Stimulated activated CD8-positive, alpha-beta memory T cell treated with anti-CD3 and anti-CD28 coated beads, Interleukin-4, amount 100 ng/mL, for 4 hours (primary cell): ENCODE data around the gene FIGNL2.

Experiments
- DNase-seq, 2 donors: peaks; one replicate each; pipeline ENCODE4 v3.0.0-alpha.2; 2020; ENCODE audit warnings: low read depth in 2 of 2, low spot score in 1 of 2

Gene FIGNL2

GRCh38 chr12:51862947-51863346 is 14.4 kb upstream of the FIGNL2 start:
- DNase-seq: no peak

DNA sequence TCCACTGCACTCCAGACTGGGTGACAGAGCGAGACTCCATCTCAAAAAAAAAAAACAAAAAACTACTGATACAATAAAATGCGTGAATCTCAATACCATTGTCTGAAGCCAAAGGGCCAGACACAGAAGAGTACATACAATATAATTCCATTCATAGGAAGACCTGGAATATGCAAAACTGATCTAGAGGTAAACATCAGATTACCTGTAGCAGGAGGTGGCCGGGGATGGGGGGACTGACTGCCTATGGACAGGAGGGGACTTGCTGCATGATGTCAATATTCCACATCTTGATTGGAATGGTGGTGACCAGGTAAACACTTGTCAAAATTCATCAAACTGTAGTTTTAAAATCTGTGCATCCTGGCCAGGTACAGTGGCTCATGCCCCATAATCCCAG is 12.5 kb upstream of the FIGNL2 start:
- no peak for DNase-seq

DNA sequence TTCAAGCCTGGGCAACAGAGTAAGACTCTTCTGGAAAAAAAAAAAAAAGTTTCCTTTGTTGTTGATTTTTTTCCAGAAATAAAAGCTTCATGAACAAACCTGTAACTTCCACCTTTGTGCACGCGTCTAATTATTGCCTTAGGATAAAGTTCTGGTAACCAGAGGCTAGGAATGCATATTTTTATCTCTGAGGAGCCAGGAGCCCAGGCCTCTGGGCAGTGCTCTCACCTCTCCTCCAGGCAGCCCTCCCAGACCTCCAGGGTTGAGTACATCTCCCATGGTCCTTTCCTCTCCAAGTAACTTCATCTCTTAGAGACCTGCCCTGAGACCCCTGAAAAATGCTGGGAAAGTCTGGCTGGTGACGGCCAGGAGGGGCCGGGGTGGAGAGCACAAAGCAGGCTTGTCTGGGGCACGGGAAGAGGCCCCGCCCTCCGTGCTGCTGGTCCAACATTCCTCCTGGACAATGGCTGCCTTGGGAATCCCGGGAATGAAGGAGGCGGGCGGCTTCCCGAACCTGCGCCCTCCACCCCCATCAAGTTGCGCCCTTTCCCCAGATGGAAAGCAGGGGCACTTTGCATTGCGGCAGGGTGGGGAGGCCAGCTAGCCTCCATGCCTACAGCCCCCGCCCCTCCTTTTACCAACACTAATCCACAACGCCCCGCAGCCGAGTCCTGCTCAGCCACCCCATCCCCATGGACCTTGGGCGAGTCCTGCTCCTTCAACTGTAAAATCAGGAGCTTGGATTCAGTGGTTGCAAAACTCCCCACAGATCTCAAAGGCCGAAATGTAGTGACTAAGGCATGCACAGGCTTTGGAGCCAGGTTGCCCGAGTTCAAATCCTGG is 7.3 kb upstream of the FIGNL2 start:
- no peak for DNase-seq

DNA sequence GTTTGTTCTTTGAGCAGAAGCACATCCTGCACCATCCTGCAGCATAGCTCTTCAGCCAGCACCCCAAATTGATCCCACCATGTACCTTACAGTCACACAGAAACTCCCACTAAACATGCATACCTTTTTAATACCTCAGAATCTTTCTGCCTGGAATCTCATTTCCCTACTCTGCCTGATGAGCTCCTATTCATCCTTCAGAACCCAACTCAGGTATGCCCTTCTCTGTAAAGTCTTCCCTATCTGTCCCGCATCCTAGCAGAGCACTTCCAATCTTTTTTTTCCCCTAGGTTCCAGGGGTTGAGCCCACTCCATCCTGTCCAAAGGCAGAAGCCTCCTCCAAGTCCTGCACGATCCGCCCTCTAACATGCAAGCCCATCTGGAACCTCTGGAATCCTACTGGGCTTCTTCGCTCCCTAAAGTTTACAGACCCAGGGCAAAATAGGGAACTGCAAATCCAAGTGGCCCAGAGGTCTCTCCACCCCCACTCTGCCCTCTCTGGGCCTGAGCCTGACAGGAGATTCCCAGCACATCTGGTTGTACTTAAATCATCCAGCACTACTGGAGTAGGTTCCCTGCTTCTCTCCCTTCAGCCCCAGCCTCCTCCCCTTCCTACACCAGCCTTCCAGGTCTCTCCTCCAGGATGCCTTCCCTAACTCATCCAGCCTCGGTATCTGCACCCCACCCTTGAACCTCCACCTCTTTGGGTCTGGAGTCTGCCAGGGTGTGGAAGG is 4.1 kb upstream of the FIGNL2 start:
- DNase-seq: no peak

GRCh38 chr12:51851413-51852124 is 3.1 kb upstream of the FIGNL2 start:
- DNase-seq: no peak

- no peak for DNase-seq
These were observed 2.4 kb upstream of the FIGNL2 start for GRCh38 chr12:51850965-51851299.

GRCh38 chr12:51850081-51850964 is 1.8 kb upstream of the FIGNL2 start:
- DNase-seq: no peak

DNA sequence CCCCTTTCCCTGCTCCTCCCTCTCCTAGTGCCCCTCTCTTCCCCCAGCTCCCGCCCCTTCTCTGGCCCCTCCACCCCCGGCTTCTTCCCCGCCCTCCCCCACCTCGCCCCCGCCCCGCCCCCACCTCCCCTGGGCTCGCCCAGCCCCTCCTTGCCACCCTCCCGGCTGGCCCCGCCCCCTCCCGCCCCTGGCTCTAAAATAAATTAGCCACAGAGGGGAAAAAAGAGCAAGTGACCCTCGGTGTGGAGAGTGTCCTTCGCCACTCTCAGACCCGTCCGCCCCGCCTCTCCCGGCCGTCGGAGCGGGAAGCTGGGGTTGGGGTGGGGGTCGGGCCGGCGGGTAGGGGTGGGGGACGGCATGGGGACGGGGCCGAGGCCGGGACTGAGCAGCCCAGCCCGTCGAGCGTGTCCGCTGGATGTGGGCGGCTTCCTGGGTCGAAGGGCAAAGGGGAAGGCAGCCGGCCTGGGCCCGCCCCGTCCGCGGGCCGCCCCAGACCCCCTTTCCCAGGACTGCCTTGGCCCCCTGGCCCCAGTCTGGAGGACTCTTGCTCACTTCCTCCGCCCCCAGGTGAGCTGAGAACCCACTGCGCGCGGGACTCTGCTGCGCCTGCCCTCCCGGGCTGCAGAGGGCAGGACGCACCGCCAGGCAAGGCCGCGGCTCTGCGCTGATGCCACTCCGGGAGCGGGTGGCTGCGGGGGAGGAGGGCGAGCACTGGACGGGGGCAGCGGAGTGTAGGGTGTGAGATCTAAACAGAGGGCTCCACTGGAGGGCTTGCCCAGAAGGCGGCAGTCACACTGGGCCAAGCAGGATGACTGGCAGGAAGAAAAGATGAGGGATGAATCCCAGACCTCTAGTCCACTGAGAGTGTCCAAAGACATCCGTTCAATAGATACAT is 570 bp upstream of the FIGNL2 start:
- no peak for DNase-seq

DNA sequence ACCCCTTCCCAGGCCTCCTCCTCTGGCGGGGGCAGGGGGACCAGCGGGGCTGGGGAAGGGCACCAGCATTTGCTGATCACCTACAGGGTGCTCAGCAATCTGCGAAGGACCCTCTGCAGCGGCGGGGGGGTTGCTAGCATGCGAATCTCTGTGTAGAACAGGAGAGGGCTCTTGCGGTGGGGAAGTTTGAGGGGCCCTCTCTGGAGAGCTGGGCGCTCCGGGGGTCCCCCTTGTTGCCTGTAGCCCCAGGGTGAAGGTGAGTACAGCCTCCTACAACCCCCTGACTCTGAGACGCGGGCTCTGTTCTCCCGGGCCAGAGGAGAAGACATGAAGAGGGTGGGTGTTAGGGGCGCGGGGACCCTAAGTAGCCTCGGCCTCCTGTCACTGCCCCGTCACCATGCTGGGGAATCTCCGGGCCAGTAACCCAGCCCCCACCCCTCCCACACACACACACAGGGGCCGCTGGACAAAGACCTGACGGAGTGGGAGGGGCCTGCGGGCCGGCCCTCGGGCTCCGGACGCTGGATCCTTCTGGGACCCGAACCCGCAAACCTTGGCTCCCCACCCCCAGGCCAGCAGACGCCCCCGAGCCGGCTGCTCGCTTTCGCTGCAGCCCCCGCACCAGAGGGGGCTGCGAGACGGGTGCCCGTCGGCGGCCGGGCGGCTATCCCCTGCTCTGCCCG is 734 bp downstream of the FIGNL2 start:
- no peak for DNase-seq

DNA sequence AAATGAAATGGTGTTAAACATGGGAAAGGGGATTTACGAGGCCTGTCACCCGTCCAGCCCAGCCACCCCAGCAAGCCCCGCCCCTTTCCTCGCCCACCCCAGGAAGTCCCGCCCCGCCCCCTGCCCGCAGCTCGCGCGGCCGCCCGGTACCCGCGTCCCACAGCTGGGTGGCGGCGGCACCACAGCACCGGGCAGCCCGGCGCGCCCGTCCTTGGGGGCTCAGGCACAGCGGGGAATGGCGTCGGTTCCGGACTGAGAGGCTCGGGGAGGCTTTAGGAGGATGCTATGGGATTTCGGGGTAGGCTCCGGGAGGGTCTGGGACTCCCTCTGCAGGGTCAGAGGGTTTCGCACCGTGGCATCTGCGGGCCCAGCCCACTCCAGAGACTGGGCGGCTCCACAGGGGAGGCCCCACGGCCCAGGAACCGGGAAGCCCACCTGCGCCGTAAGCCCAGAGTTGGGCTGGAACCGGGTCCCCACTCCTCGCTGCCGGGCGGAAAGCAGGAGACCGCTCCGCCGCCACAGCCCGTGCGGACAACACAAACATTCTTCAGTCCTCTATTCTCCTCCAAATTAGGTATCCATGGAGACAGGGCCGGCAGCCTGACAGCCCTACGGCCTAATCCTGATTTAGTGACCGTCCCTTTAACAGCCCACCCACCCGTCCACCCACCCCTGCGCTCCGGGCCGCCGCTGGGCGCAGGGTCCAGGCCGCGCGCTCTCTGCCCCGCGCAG is 1.4 kb downstream of the FIGNL2 start:
- DNase-seq: peak in 1 of 2 donors; percentile 17

DNA sequence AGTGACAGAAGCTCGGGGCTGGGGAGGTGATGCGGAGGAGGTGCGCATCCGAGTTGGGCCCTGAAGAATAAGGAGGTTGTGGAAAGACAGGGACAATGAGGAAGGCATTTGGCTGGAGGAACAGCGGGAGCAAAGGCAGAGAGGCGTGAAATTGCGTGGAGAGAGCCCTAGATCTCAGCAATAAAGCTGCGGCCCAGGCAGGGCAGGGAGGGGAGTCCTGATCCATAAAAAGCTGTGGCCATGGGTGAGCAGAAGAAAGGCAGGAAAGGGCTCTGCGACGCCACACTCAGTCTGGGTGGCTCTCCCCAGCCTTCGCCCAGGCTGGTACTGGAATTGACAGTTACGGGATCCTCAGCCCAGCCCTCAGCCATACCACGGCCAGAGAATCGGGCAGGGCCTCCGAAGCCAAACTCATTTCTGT is 2.2 kb downstream of the FIGNL2 start:
- DNase-seq: no peak

DNA sequence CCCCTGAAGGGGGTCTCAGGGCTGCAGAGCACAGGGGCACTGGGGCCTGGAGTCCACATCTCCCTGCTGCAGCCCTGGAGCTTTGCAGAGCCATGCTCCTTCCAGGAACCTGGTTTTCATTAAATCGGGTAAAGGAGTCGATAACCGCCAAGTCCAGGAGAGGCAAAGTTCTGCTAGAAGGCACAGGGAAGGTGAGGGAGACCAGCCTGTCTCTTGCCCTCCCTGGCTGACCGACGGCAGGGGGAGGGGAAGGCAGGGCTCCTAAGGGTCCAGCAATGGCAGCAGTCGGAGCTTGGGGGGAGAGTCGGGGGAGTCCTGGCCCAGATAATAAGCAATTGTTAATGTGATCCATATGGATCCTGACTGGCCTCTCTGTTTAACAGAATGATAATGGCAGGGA is 3.0 kb downstream of the FIGNL2 start:
- DNase-seq: no peak

- no peak for DNase-seq
These were observed 3.7 kb downstream of the FIGNL2 start for GRCh38 chr12:51844854-51845253.

- DNase-seq: no peak
These were observed 6.8 kb downstream of the FIGNL2 start for GRCh38 chr12:51841727-51842126.

DNA sequence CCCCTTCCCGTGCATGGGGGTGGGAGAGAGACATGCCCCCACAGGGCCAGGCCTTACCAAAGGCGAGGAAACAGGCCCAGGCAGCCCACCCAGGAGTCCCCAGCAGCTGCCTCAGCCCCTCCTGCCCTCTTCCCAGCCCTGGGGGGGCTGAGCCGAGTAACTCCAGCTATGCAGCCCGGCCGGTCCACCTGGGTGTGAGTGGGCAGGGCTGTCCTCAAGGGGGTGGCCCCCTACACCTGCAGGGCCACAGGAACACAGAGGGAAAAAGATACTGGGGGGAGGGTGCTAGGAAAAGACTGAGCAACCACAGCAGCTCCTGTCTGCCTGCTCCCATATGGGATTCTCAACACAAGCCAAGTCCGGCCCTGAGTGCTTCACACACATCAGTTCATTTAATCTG is 7.6 kb downstream of the FIGNL2 start:
- DNase-seq: no peak

- no peak for DNase-seq
These were observed 9.1 kb downstream of the FIGNL2 start for GRCh38 chr12:51839310-51839947.

- DNase-seq: no peak
These were observed 9.8 kb downstream of the FIGNL2 start for GRCh38 chr12:51838762-51839161.

GRCh38 chr12:51838036-51838435 is 10.5 kb downstream of the FIGNL2 start:
- no peak for DNase-seq
